Measurements from ENCODE around the gene ZFP57.

Gene ZFP57

GRCh38 chr6:29680904-29681303, at the start of gene ZFP57:
TSS of gene ZFP57 (minus strand) at chr6:29681152. CDS start at chr6:29677003, 4,149 bp downstream.
- no peak for DNase-seq (ENCODE audit: low read depth, low spot score)

- no peak for DNase-seq (ENCODE audit: low read depth, low spot score)
Observed at GRCh38 chr6:29730575-29731126, 49.7 kb upstream of the ZFP57 start.

GRCh38 chr6:29729774-29730328, 48.9 kb upstream of the ZFP57 start:
- no peak for DNase-seq (ENCODE audit: low read depth, low spot score)

- DNase-seq (ENCODE audit: low read depth, low spot score), result no peak
Observed at GRCh38 chr6:29728875-29729270, 47.9 kb upstream of the ZFP57 start.

- no peak for DNase-seq (ENCODE audit: low read depth, low spot score)
Observed at GRCh38 chr6:29728173-29728874, 47.4 kb upstream of the ZFP57 start.

GRCh38 chr6:29727637-29728036, 46.7 kb upstream of the ZFP57 start:
- DNase-seq (ENCODE audit: low read depth, low spot score), result no peak

- no peak for DNase-seq (ENCODE audit: low read depth, low spot score)
Observed at GRCh38 chr6:29726571-29727194, 45.7 kb upstream of the ZFP57 start.

- no peak for DNase-seq (ENCODE audit: low read depth, low spot score)
Observed at GRCh38 chr6:29726001-29726400, 45.0 kb upstream of the ZFP57 start.

GRCh38 chr6:29724937-29725869, 44.3 kb upstream of the ZFP57 start:
- DNase-seq (ENCODE audit: low read depth, low spot score), result no peak

- DNase-seq (ENCODE audit: low read depth, low spot score), result no peak
Observed at GRCh38 chr6:29723666-29724588, 43.0 kb upstream of the ZFP57 start.

GRCh38 chr6:29723262-29723665, 42.3 kb upstream of the ZFP57 start, which contains the start of gene HLA-F:
TSS of gene HLA-F (plus strand) at chr6:29723434. CDS start at chr6:29723464, 30 bp downstream.
- no peak for DNase-seq (ENCODE audit: low read depth, low spot score)

- DNase-seq (ENCODE audit: low read depth, low spot score), result no peak
Observed at GRCh38 chr6:29720863-29721262, 39.9 kb upstream of the ZFP57 start.

GRCh38 chr6:29710281-29710941, 29.5 kb upstream of the ZFP57 start:
- DNase-seq (ENCODE audit: low read depth, low spot score), result no peak

- no peak for DNase-seq (ENCODE audit: low read depth, low spot score)
Observed at GRCh38 chr6:29709188-29709587, 28.2 kb upstream of the ZFP57 start.

- DNase-seq (ENCODE audit: low read depth, low spot score), result no peak
Observed at GRCh38 chr6:29708432-29709179, 27.7 kb upstream of the ZFP57 start.

GRCh38 chr6:29705389-29706231, 24.7 kb upstream of the ZFP57 start:
- DNase-seq (ENCODE audit: low read depth, low spot score), result no peak

- no peak for DNase-seq (ENCODE audit: low read depth, low spot score)
Observed at GRCh38 chr6:29702519-29703103, 21.7 kb upstream of the ZFP57 start.
